ENCODE data around the gene STARD3.
"Not testable (repeated sequence)": the region's sequence is repeated elsewhere in the genome, so short reads cannot be mapped to it uniquely, and the experiment has no call there.

Gene STARD3

DNA sequence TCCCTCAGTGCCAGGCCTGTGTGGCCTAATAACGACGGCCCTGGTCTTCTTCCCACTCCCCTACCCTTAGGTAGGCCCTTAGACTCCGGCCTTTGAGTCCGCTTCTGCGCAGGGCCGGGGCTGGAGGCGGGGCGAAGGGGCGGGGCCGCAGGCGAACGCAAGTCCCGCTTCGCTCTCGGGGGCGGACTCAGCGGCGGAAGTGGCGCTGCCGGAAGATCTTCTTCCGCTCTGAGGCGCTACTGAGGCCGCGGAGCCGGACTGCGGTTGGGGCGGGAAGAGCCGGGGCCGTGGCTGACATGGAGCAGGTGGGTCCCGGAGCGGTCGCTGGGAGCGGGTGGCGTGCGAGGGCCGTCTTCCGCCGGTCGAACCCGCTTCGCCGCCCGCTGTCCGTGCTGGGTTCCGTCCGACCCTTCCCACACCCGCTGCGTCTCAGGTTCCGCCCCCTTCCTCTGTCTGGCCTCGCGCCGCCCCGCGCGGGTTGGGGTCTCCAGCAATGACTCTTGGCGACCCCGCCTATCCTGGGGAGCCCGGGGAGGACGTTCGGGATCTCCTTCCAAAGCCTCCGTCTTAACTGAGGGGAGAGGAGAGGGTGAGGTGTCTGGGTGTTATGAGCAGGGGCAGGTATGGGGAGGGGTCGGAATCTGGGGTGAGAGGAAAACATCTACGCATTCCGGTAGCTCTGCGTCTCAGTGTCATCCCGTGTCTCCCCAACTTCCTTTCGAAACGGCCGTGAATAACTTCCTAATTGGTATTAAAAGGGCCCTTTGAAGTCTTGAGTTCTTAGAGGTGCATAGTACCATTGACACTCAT, at the start of gene STARD3:
STARD3 (plus strand) TSS at position 218 of the 810 bp plus-strand sequence. CDS start 16,388 bp downstream, outside the sequence.
- Histone ChIP-seq H3K9me3 (ENCODE audit: control insufficient read depth, insufficient read depth, low read length) (no peaks in the 10 kb centered on the region), H3K4me1 (ENCODE audit: control insufficient read depth, insufficient read depth, low read length) (peaks cover 42% of the 10 kb centered on the region), H3K36me3 (ENCODE audit: control insufficient read depth, insufficient read depth, low read length) (no peaks in the 10 kb centered on the region), H3K9ac (ENCODE audit: low read depth, low read length) (peak within 1 kb of the TSS; percentile 92), H3K27me3 (ENCODE audit: control insufficient read depth, insufficient read depth, low read length) (no peaks in the 10 kb centered on the region), H3K4me3 (ENCODE audit: low read depth, low read length) (peak within 1 kb of the TSS; percentile 85)

DNA sequence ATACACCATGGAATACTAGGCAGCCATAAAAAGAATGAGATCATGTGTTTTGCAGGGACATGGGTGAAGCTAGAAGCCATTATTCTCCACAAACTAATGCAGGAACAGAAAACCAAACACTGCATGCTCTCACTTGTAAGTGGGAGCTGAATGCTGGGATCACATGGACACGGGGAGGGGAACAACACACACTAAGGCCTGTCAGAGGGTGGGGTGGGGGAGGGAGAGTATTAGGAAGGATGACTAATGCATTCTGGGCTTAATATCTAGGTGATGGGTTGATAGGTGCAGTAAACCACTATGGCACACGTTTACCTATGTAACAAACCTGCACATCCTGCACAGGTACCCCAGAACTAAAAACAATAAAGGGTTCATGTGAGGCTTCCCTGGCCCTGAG, 46.8 kb upstream of the STARD3 start:
- H3K9ac ChIP-seq (ENCODE audit: low read depth, low read length); H3K4me1 ChIP-seq (ENCODE audit: control insufficient read depth, insufficient read depth, low read length); H3K4me3 ChIP-seq (ENCODE audit: low read depth, low read length); H3K36me3 ChIP-seq (ENCODE audit: control insufficient read depth, insufficient read depth, low read length); H3K9me3 ChIP-seq (ENCODE audit: control insufficient read depth, insufficient read depth, low read length): not testable (repeated sequence)
- H3K27me3 ChIP-seq (ENCODE audit: control insufficient read depth, insufficient read depth, low read length) = peaks cover 46% of the 10 kb centered on the region

DNA sequence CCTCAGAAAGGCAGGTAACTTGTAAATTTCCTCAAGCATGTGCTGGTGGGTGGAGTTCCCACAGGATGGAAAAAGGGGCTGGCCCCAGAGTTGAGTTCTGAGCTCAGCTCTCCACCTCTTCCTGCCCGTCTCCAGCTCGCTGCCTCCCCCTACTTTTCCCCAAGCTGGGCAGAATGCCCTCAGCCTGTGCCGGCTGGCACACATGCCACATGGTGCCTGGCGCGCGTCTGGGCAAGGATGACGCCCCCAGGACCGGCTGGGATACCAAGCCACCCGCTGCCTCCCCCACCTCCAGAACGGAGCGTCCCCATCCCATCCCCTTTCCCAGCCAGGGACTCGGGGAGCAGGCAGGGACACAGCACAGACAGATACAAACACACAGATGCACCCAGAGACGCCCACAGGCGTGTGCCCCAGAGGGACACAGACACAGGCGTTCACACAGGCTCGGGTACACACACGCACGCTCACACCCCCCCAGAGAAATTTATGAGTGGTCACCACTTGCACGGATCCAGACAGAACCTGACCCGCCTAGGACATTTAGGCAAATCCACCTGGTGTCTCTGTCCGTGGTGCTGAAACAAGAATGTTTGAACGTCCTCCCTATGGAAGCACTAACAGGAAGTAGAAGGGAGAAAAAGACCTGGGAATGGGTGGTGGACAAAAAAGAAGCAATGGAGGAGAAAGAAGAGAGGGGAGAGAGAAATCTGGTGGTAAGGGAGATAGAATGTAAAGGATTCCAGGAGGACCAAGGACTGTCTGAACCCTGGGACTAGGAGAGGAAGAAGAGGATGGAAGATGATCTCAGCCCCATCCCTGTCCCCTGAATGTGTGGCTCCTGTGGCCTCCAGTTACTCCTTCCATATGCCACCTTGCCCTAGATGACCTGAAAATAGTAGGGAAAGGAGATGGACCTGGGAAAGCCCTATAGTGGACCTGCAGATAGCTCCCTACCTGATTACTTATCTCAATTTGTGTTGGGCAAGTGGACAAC, 44.7 kb upstream of the STARD3 start:
- Histone ChIP-seq H3K9me3 (ENCODE audit: control insufficient read depth, insufficient read depth, low read length) (no peaks in the 10 kb centered on the region), H3K36me3 (ENCODE audit: control insufficient read depth, insufficient read depth, low read length) (no peaks in the 10 kb centered on the region), H3K27me3 (ENCODE audit: control insufficient read depth, insufficient read depth, low read length) (peaks cover 67% of the 10 kb centered on the region), H3K4me1 (ENCODE audit: control insufficient read depth, insufficient read depth, low read length) (peaks cover 3% of the 10 kb centered on the region), H3K9ac (ENCODE audit: low read depth, low read length) (no peak overlapping the region), H3K4me3 (ENCODE audit: low read depth, low read length) (peak overlapping the region; percentile 22)

DNA sequence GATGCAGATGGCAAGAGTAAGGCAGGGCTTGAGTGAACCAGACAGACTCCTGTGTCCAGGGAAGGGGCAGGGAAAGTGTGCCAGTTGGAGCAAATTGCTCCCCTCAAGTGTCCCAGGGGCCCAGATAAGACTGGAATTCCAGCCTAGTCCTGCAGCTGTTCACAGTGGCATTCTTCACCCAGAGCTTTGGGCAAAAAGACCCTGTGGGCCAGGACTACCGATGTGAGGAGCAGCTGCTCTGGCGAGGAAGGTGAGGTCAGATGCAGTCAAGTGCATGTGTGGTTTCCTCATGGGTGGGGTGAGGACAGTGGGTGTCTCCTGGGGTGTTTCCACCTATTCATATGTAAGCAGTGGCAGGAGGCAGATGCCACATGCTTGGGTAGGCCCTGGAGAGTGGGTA, 43.6 kb upstream of the STARD3 start:
- peaks cover 74% of the 10 kb centered on the region for H3K27me3 ChIP-seq (ENCODE audit: control insufficient read depth, insufficient read depth, low read length)
- peaks cover 3% of the 10 kb centered on the region for H3K4me1 ChIP-seq (ENCODE audit: control insufficient read depth, insufficient read depth, low read length)
- no peaks in the 10 kb centered on the region for H3K36me3 ChIP-seq (ENCODE audit: control insufficient read depth, insufficient read depth, low read length)
- H3K9ac ChIP-seq (ENCODE audit: low read depth, low read length) = no peak overlapping the region
- H3K4me3 ChIP-seq (ENCODE audit: low read depth, low read length) = no peak overlapping the region
- H3K9me3 ChIP-seq (ENCODE audit: control insufficient read depth, insufficient read depth, low read length) = no peaks in the 10 kb centered on the region

DNA sequence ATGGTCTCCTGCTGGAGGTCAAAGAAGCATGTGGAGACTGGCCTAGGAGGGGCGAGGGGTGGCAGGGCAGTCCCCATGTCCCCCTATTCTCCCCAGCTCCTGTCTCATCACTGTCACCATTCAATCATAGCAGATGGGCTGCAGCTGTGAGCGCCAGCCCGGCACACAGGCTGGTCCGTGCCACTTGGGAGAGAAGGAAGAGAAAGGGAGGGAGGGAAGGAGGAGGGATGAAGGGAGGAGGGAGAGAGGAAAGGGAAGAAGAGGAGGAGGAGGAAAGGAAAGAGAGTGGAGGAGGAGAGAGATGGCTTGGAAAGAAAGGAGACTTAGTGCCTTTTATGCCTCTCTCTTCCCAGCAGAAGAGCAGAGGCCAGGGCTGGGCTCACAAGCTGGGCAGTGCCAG, 41.6 kb upstream of the STARD3 start:
- peaks cover 91% of the 10 kb centered on the region for H3K27me3 ChIP-seq (ENCODE audit: control insufficient read depth, insufficient read depth, low read length)
- peak overlapping the region; percentile 5 for H3K4me3 ChIP-seq (ENCODE audit: low read depth, low read length)
- no peaks in the 10 kb centered on the region for H3K36me3 ChIP-seq (ENCODE audit: control insufficient read depth, insufficient read depth, low read length)
- H3K4me1 ChIP-seq (ENCODE audit: control insufficient read depth, insufficient read depth, low read length) = peaks cover 3% of the 10 kb centered on the region
- no peaks in the 10 kb centered on the region for H3K9me3 ChIP-seq (ENCODE audit: control insufficient read depth, insufficient read depth, low read length)
- no peak overlapping the region for H3K9ac ChIP-seq (ENCODE audit: low read depth, low read length)

DNA sequence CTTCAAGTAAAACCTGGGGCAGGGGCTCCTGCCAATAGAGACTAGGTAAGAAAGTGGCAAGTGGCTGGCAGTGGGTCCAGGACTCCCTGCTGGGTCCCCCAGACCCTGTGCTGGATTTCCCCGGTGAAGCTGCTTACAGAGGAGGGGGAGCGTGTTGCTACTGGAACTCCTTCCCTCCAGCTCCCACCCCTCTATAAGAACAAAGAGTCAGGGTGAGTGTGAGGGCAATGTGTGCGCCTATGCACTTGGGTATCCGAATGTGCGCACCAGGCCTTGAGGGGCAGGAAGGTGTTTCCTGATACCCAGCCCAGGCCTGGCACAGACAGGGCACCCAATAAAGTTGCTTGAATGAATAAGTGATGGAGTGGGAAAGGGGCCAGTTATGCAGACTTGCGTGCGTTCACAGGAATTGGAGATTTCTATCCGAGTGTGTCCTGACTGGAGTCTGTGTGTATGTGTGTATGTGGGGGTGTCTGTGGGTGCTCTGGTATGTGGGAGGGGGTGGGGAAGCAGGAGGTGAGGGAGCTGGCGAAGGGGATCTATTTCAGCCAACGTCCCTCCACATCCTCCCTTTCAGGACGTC, 40.9 kb upstream of the STARD3 start:
- Histone ChIP-seq H3K36me3 (ENCODE audit: control insufficient read depth, insufficient read depth, low read length) (no peaks in the 10 kb centered on the region), H3K9me3 (ENCODE audit: control insufficient read depth, insufficient read depth, low read length) (no peaks in the 10 kb centered on the region), H3K9ac (ENCODE audit: low read depth, low read length) (no peak overlapping the region), H3K27me3 (ENCODE audit: control insufficient read depth, insufficient read depth, low read length) (peaks cover 99% of the 10 kb centered on the region), H3K4me1 (ENCODE audit: control insufficient read depth, insufficient read depth, low read length) (peaks cover 3% of the 10 kb centered on the region), H3K4me3 (ENCODE audit: low read depth, low read length) (peak overlapping the region; percentile 4)

DNA sequence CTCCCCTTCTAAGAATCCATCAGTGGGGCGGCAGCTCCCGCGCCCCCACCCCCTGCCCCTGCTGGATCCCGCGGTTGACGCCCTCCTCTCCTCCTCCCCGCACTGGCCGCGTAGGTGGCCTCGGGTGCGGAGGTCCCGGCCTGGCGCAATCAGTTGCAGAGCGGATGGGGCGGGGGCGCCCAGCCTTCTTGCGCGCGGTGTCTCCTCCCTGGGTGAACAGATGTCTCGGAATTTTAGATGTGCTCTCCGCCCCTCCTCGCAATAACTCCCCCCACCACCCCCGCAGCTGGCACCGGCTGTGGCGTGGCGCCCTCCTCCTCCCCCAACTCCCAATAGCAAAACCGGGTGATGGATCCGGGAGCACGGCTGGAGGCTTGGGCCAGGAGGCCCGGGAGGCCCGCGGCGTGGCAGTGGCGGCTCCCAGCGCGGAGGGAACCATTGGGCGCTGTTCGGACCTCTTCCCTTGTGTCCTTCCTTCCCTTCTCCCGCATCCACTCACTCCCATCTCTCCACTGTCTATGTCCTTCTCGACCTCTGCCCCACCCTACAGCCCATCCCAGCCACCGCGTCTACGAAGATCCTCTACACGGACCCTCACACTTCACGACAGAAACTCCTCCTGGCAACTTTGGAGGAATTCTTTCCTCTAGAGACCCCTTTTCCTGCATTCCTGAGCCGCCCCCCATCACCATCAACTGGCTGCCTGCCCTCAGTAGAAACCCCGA, 40.2 kb upstream of the STARD3 start:
- H3K4me1 ChIP-seq (ENCODE audit: control insufficient read depth, insufficient read depth, low read length) = peaks cover 4% of the 10 kb centered on the region
- peaks cover 99% of the 10 kb centered on the region for H3K27me3 ChIP-seq (ENCODE audit: control insufficient read depth, insufficient read depth, low read length)
- no peak overlapping the region for H3K9ac ChIP-seq (ENCODE audit: low read depth, low read length)
- peak overlapping the region; percentile 4 for H3K4me3 ChIP-seq (ENCODE audit: low read depth, low read length)
- H3K9me3 ChIP-seq (ENCODE audit: control insufficient read depth, insufficient read depth, low read length) = no peaks in the 10 kb centered on the region
- H3K36me3 ChIP-seq (ENCODE audit: control insufficient read depth, insufficient read depth, low read length) = no peaks in the 10 kb centered on the region

DNA sequence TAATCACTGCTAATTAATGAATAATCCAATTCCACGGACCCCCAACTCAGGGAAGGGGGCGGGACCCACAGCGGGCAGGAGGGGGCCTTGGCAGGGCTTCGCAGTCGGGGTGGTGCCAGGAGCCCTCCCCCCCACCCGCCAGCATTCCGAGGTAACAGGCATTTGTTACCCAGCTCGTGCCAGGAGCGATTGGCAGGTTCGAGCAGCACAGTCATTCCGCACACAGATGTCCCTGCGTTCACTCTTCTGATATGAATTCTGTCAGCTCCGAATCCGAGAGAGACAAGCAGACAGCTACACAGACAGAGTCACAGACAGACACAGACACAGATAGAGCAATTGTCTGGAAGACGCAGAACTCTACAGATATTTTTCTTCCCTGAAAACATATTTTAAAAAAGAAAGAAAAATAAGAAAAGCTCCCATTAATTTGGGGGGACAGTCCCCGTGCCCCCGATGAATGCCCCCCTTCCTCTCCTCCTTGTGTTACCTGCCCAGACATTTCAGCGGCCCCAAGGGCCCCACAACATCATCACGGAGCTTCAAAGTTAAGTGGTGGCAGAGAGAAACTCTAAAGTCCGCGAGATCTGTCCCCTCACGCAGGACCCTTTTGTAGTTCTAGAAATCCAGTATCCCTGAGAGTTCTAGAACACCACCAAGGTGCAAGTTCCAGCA, 39.4 kb upstream of the STARD3 start:
- Histone ChIP-seq H3K9ac (ENCODE audit: low read depth, low read length) (no peak overlapping the region), H3K36me3 (ENCODE audit: control insufficient read depth, insufficient read depth, low read length) (no peaks in the 10 kb centered on the region), H3K4me1 (ENCODE audit: control insufficient read depth, insufficient read depth, low read length) (peaks cover 10% of the 10 kb centered on the region), H3K4me3 (ENCODE audit: low read depth, low read length) (peak overlapping the region; percentile 28), H3K9me3 (ENCODE audit: control insufficient read depth, insufficient read depth, low read length) (no peaks in the 10 kb centered on the region), H3K27me3 (ENCODE audit: control insufficient read depth, insufficient read depth, low read length) (peaks cover 100% of the 10 kb centered on the region)

DNA sequence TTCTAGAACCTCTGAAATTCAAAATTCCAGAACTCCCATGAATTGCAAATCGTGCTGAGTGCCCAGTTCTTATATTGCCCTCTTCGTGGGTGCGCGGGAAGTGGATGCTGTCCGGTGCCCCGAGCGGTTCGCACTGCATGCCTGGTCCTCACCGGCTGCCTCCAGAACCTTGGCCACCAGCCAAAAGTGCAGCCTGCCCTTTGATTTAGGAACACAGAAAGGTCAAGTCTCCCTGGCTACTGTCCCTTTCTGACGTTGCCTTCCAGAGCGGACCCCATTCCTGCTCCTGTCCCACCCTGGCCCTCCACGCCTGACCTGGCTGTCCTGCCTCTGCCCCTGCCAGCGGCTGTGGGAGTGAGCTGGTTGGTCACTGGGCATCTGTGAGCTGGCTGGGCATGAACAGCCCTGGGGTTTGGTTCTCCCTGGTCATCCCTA, 38.9 kb upstream of the STARD3 start:
- Histone ChIP-seq H3K4me1 (ENCODE audit: control insufficient read depth, insufficient read depth, low read length) (peaks cover 10% of the 10 kb centered on the region), H3K27me3 (ENCODE audit: control insufficient read depth, insufficient read depth, low read length) (peaks cover 100% of the 10 kb centered on the region)

DNA sequence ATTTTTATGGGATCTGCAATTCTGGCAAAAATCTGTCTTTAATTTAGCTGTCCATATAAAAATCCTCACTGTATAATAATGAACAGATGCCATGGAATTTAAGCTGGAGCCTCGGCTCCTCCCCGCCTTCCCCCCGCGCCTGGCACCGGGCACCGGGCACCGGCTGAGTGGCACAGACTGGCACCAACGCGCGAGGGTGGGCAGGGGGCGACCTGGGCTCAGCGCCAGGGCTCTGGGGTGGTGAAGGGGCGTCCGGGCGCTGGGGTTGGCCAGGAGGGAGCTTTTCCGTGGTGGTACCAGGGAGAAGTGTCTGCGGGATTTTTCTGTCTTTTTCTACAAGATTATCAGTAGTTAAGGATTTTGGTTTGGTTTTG, 38.3 kb upstream of the STARD3 start:
- no peak overlapping the region for H3K4me3 ChIP-seq (ENCODE audit: low read depth, low read length)
- peaks cover 15% of the 10 kb centered on the region for H3K4me1 ChIP-seq (ENCODE audit: control insufficient read depth, insufficient read depth, low read length)
- no peak overlapping the region for H3K9ac ChIP-seq (ENCODE audit: low read depth, low read length)
- no peaks in the 10 kb centered on the region for H3K36me3 ChIP-seq (ENCODE audit: control insufficient read depth, insufficient read depth, low read length)
- H3K27me3 ChIP-seq (ENCODE audit: control insufficient read depth, insufficient read depth, low read length) = peaks cover 100% of the 10 kb centered on the region
- H3K9me3 ChIP-seq (ENCODE audit: control insufficient read depth, insufficient read depth, low read length) = no peaks in the 10 kb centered on the region

More for the DNA sequence above, 38.9 kb upstream of the STARD3 start:
- H3K9me3 ChIP-seq (ENCODE audit: control insufficient read depth, insufficient read depth, low read length) = no peaks in the 10 kb centered on the region
- no peaks in the 10 kb centered on the region for H3K36me3 ChIP-seq (ENCODE audit: control insufficient read depth, insufficient read depth, low read length)
- no peak overlapping the region for H3K9ac ChIP-seq (ENCODE audit: low read depth, low read length)
- peak overlapping the region; percentile 28 for H3K4me3 ChIP-seq (ENCODE audit: low read depth, low read length)

All from iPS-15b (cell line).